RWPE2 (cell line): ENCODE data around the gene CAPN2.
A peak's percentile ranks its signal among the peaks of the same experiment; 100 is the strongest.

Experiments used
- ATAC-seq: fragments of 200-7000 bp; cut with Tn5 transposase; 3 replicates; pipeline ENCODE4 v1.9.1; 2021; ENCODE audit warnings: low read depth
- DNase-seq: peaks from one replicate; pipeline ENCODE4 v3.0.0-alpha.2; 2020; ENCODE audit warnings: low spot score
- H3K27ac ChIP-seq: fragments of 450-650 bp; 2 replicates; pipeline ENCODE4 v1.5.1; 2017; ENCODE audit warnings: mild to moderate bottlenecking; ENCODE audit not compliant: poor library complexity, severe bottlenecking
- H3K27me3 ChIP-seq: fragments of 250-450 bp; sonication (Bioruptor Pico); 2 replicates; pipeline ENCODE4 v1.5.1; 2021; ENCODE audit warnings: mild to moderate bottlenecking, moderate library complexity; ENCODE audit not compliant: insufficient read depth, poor library complexity, severe bottlenecking
- H3K36me3 ChIP-seq: fragments of 250-450 bp; sonication (Bioruptor Pico); 2 replicates; pipeline ENCODE4 v1.5.1; 2020; ENCODE audit warnings: low read depth, mild to moderate bottlenecking, moderate library complexity
- H3K4me1 ChIP-seq: fragments of 250-450 bp; sonication (Bioruptor Pico); 2 replicates; pipeline ENCODE4 v1.5.1; 2021; ENCODE audit warnings: mild to moderate bottlenecking, moderate library complexity; ENCODE audit not compliant: insufficient read depth, poor library complexity, severe bottlenecking
- H3K4me3 ChIP-seq: fragments of 250-450 bp; sonication (Bioruptor Pico); 2 replicates; pipeline ENCODE4 v1.5.1; 2021; ENCODE audit warnings: mild to moderate bottlenecking, moderate library complexity; ENCODE audit not compliant: severe bottlenecking
- H3K9me3 ChIP-seq: fragments of 250-450 bp; sonication (Bioruptor Pico); 2 replicates; pipeline ENCODE4 v1.5.1; 2021; ENCODE audit warnings: mild to moderate bottlenecking, moderate library complexity; ENCODE audit not compliant: severe bottlenecking
- TF ChIP-seq, protein P1 (sequence below): fragments of 450-650 bp; IDR thresholded peaks from one replicate; pipeline ENCODE4 v1.5.1; 2017; ENCODE audit warnings: mild to moderate bottlenecking, moderate library complexity; ENCODE audit not compliant: poor library complexity, severe bottlenecking

Gene CAPN2

DNA sequence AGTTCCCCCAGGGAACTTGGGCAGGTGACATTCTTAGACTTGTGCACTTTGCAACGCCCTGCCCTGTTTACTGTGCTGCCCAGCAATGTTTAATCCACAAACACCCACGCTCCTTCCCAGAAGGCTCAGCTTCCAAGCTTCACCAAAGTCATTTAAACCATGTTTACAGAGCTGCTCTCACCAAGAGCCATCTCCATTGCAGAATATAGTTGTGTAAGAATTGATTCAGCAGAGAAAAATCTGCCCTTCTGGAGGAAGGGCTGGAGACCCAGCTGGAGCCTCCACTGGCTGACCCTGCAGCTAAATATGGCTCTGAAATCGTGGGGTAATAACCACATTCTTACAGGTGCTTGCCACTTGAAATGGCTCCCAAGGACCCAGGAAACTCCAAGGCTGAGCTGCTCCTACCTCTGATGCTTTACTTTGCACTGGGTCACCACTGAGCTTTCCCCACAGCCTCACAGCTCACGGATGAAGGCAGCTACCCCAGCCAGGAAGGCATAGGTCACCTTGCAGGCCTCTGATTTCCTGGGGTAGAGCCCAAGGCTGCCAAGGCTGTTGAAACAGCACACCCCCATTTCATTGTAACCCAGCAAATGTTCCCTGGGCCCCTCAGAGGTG lies 8.7 kb downstream of the CAPN2 start:
- peak overlapping the region; percentile 94 for H3K27ac ChIP-seq
- TF ChIP-seq, protein P1, sequence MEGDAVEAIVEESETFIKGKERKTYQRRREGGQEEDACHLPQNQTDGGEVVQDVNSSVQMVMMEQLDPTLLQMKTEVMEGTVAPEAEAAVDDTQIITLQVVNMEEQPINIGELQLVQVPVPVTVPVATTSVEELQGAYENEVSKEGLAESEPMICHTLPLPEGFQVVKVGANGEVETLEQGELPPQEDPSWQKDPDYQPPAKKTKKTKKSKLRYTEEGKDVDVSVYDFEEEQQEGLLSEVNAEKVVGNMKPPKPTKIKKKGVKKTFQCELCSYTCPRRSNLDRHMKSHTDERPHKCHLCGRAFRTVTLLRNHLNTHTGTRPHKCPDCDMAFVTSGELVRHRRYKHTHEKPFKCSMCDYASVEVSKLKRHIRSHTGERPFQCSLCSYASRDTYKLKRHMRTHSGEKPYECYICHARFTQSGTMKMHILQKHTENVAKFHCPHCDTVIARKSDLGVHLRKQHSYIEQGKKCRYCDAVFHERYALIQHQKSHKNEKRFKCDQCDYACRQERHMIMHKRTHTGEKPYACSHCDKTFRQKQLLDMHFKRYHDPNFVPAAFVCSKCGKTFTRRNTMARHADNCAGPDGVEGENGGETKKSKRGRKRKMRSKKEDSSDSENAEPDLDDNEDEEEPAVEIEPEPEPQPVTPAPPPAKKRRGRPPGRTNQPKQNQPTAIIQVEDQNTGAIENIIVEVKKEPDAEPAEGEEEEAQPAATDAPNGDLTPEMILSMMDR: no peak
- DNase-seq: no peak
- H3K27me3 ChIP-seq: no peaks in the 10 kb centered on the region
- H3K36me3 ChIP-seq: peaks cover 83% of the 10 kb centered on the region
- H3K9me3 ChIP-seq: no peaks in the 10 kb centered on the region
- no peak overlapping the region for H3K4me3 ChIP-seq
- peaks cover 50% of the 10 kb centered on the region for H3K4me1 ChIP-seq
- ATAC-seq: peak; percentile 64

DNA sequence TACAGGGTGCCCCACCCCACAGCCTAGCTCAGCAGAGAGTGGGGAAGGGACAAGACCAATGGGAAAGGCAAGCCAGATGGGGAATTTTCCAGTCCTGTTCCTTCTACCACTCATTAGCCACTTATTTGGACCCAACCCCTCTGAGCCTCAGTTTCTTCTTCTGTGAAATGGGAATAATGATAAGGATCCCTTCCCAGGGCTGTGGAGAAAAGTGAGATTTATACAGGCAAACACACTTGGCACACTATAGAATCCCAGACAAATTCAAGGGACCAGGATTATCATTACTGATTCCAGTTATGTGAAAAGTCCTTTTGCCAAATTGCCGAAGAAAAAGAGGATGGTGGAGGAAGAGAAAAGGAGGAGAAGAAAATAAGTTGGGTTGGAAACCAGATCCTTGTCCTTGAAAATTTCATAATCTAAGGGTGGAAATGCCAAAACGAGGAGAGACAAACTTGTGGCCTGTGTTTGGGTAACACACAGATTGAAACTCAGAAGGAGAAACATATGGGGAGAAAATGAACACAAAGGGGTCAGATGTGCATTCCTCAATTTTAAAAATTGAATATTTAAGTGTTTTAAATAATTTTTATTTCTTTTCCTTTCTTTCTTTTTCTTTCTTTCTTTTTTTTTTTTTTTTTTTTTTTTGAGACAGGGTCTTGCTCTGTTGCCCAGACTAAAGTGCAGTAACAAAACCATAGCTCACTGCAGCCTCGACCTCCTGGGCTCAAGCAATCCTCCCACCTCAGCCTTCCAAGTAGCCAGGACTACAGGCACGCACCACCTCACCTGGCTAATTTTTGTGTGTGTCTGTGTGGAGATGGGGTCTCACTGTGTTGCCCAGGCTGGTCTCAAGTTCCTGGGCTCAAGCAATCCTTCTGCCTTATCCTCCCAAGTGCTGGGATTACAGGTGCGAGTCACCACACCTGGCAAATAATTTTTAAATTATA lies 9.6 kb downstream of the CAPN2 start:
- peaks cover 79% of the 10 kb centered on the region for H3K36me3 ChIP-seq
- no peak for ATAC-seq
- TF ChIP-seq, protein P1: no peak

DNA sequence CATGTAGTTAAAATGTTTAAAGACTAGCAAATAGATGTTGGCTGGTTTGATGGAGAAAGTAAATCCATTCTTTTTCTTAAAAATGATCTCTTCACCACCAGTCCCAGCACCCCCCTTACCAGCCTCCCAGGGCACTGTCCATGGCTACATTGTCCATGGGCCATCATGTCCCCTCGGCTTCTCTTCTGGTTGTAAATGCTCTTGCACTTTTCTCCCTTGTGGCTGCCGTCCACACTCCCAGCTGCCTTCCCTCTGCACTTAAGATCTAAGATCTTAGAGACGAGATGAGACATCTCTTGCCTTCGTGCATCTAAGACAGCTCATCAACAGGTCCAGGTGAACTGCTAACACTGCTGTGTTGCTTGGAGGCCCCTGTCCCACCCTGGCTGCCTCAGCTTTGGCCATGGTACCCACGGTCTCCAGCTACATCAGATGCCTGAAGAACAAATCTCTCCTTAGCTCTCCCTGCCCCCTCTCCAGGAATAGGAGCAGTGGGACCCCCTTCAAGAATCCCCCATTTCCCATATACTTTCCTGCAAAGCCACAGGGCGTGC lies 11.1 kb downstream of the CAPN2 start:
- H3K27me3 ChIP-seq: no peaks in the 10 kb centered on the region
- ATAC-seq (no peak), DNase-seq (no peak)
- peaks cover 41% of the 10 kb centered on the region for H3K4me1 ChIP-seq
- no peak overlapping the region for H3K4me3 ChIP-seq
- peaks cover 79% of the 10 kb centered on the region for H3K36me3 ChIP-seq
- H3K9me3 ChIP-seq: no peaks in the 10 kb centered on the region
- TF ChIP-seq, protein P1: no peak
- H3K27ac ChIP-seq: peak overlapping the region; percentile 94

More for the DNA sequence above, 9.6 kb downstream of the CAPN2 start:
- H3K9me3 ChIP-seq: no peaks in the 10 kb centered on the region
- peak overlapping the region; percentile 94 for H3K27ac ChIP-seq
- no peaks in the 10 kb centered on the region for H3K27me3 ChIP-seq
- no peak overlapping the region for H3K4me3 ChIP-seq
- H3K4me1 ChIP-seq: peaks cover 49% of the 10 kb centered on the region
- DNase-seq: no peak

DNA sequence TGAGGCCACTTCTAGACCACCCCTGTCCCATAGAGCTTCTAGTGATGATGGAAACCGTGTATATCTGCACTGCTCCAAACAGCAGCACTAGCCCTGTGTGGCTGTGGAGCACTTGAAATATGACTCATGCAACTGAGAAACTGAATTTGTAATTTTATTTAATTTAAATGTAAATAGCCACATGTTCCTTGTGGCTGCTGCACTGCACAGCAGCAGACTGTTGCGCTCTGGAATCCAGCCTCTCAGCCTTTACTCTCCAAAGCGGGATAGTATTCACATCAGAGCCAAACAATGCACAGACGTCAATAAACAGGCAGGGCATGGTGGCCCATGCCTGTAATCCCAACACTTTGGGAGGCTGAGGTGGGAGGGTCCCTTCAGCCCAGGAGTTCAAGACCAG lies 12.0 kb downstream of the CAPN2 start:
- TF ChIP-seq, protein P1: no peak
- Histone ChIP-seq H3K4me3 (no peak overlapping the region), H3K27me3 (no peaks in the 10 kb centered on the region), H3K9me3 (no peaks in the 10 kb centered on the region), H3K27ac (peak overlapping the region; percentile 94), H3K36me3 (peaks cover 79% of the 10 kb centered on the region), H3K4me1 (peaks cover 33% of the 10 kb centered on the region)
- ATAC-seq (no peak), DNase-seq (no peak)
